ENCODE measurements around the gene DLL1. TPM values are rescaled to one million over a fixed set of nuclear protein-coding genes. Genes with fewer than 3 reads are reported as not detected.

DLL1 gene
- total RNA-seq, 1 experiment from 2014 or later, result 2.8 TPM

DNA sequence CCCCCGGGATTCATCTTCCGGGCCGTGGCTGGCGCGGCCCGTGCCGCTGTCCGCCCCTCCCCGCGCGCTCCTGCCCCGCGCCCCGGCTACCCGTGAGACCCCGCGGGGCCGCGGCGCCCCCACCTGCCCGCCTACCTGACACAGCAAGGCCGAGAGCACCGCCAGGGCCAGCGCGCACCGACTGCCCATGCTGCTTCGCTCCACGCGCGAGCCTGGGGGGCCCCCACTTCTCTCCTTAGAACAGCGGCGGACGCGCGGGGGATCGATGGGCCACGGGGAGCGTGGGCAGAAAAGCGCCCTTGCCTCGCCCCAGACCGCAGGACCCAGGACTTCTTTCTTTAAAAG, 955 bp downstream of the DLL1 start:
- Histone ChIP-seq H2AK5ac (ENCODE audit: insufficient read length, low read length) (no peak overlapping the region), H3K4me1 (ENCODE audit: insufficient read depth, low read length) (peaks cover 2% of the 10 kb centered on the region; the same call in 1 of the 2 replicates), H3K9ac (ENCODE audit: extremely low read depth, insufficient read length, low read length) (no peak overlapping the region), H3K14ac (ENCODE audit: insufficient read depth, low read length) (no peak overlapping the region; the same call in 1 of the 2 replicates), H3K79me1 (ENCODE audit: insufficient read depth, low read depth, low read length, poor library complexity, severe bottlenecking) (no peaks in the 10 kb centered on the region), H2BK20ac (ENCODE audit: low read depth, low read length, poor library complexity, severe bottlenecking) (no peak overlapping the region), H3K56ac (ENCODE audit: insufficient read length, low read depth, low read length) (no peak overlapping the region), H3K27me3 (ENCODE audit: insufficient read depth, low read length) (peaks cover 63% of the 10 kb centered on the region), H4K8ac (replicated peaks; ENCODE audit: insufficient read length, low read depth, low read length) (no peak overlapping the region), H3K23ac (ENCODE audit: insufficient read length, low read depth, low read length) (no peak overlapping the region), H3T11ph (ENCODE audit: low read length) (no peak overlapping the region), H3K4me2 (ENCODE audit: insufficient read depth, insufficient read length, low read length) (peak overlapping the region; percentile 66), H3K27ac (ENCODE audit: insufficient read length, low read depth, low read length) (no peak overlapping the region), H2BK12ac (ENCODE audit: insufficient read length, low read depth, low read length) (no peak overlapping the region), H3K18ac (ENCODE audit: insufficient read length, low read depth, low read length) (no peak overlapping the region), H3K9me3 (ENCODE audit: control insufficient read depth, low read depth, low read length) (no peaks in the 10 kb centered on the region), H3K23me2 (ENCODE audit: insufficient read length, low read depth, low read length, poor library complexity, severe bottlenecking) (peaks cover 20% of the 10 kb centered on the region), H4K20me1 (ENCODE audit: control insufficient read depth, insufficient read depth, insufficient read length) (no peaks in the 10 kb centered on the region), H2AFZ (ENCODE audit: low read length) (no peak overlapping the region), H3K79me2 (ENCODE audit: insufficient read depth, low read length) (no peaks in the 10 kb centered on the region), H2BK120ac (ENCODE audit: low read depth, low read length, poor library complexity, severe bottlenecking) (no peak overlapping the region), H2BK5ac (ENCODE audit: insufficient read length, low read length) (no peak overlapping the region), H4K5ac (ENCODE audit: insufficient read length, low read depth, low read length) (no peak overlapping the region), H4K91ac (ENCODE audit: insufficient read length, low read depth, low read length) (no peak overlapping the region), H2BK15ac (ENCODE audit: low read depth, low read length) (no peak overlapping the region), H3K4ac (ENCODE audit: low read depth, low read length) (no peak overlapping the region)
- peaks cover 93% of the 10 kb centered on the region for H3K27me3 Mint-ChIP-seq (ENCODE audit: low read depth)
- H3K36me3 Mint-ChIP-seq (ENCODE audit: insufficient read depth in 1 of 3, low read depth in 3 of 3), result peaks cover 9 to 24% (median 19%) of the 10 kb centered on the region in 3 experiments
- H3K4me1 Mint-ChIP-seq, result peaks cover 52 to 66% of the 10 kb centered on the region in 2 experiments
- peak; percentile 38 for DNase-seq
- TF ChIP-seq CTCF (conservative IDR thresholded peaks at IDR 0.05), result no peak
- H3K4me3 Mint-ChIP-seq, result peak overlapping the region; percentile 68 to 92
- H3K9me3 Mint-ChIP-seq, result peaks cover under 1 to 8% of the 10 kb centered on the region in 2 experiments; a peak in 3 of 5 replicates
- no CpG with 5 or more reads among the region's 41 CpGs for WGBS (ENCODE audit: extremely low coverage, insufficient read length, low lambda C conversion rate)
- no peak overlapping the region for H3K27ac Mint-ChIP-seq
